HK-2 (cell line): ENCODE data around the gene ZBTB34.

Source experiments
- DNase-seq: peaks from one replicate; pipeline ENCODE4 v3.0.0-alpha.2; 2018; ENCODE audit not compliant: unreplicated experiment

The ZBTB34 gene

GRCh38 chr9:126842977-126843799 lies 17.3 kb upstream of the ZBTB34 start:
- no peak for DNase-seq

- peak; percentile 47 for DNase-seq
These were observed 16.4 kb upstream of the ZBTB34 start for GRCh38 chr9:126844085-126844484.

GRCh38 chr9:126847051-126847450 lies 13.4 kb upstream of the ZBTB34 start:
- no peak for DNase-seq

- DNase-seq: no peak
These were observed 10.7 kb upstream of the ZBTB34 start for GRCh38 chr9:126849591-126850225.

GRCh38 chr9:126851286-126851880 lies 9.1 kb upstream of the ZBTB34 start:
- no peak for DNase-seq

- DNase-seq: no peak
These were observed 8.3 kb upstream of the ZBTB34 start for GRCh38 chr9:126852086-126852688.

GRCh38 chr9:126853667-126854066 lies 6.8 kb upstream of the ZBTB34 start:
- DNase-seq: no peak

GRCh38 chr9:126854734-126855133 lies 5.7 kb upstream of the ZBTB34 start:
- DNase-seq: no peak

GRCh38 chr9:126856326-126856877 lies 4.0 kb upstream of the ZBTB34 start:
- DNase-seq: no peak

- no peak for DNase-seq
These were observed 3.0 kb upstream of the ZBTB34 start for GRCh38 chr9:126857261-126857960.

- no peak for DNase-seq
These were observed 1.3 kb upstream of the ZBTB34 start for GRCh38 chr9:126859111-126859510.

- peak; percentile 47 for DNase-seq
These were observed 473 bp downstream of the ZBTB34 start for GRCh38 chr9:126860757-126861466.

GRCh38 chr9:126861707-126862103 lies 1.3 kb downstream of the ZBTB34 start:
- DNase-seq: no peak

GRCh38 chr9:126862104-126862761 lies 1.8 kb downstream of the ZBTB34 start:
- DNase-seq: no peak

GRCh38 chr9:126864771-126865170 lies 4.3 kb downstream of the ZBTB34 start:
- no peak for DNase-seq

GRCh38 chr9:126869368-126869767 lies 8.9 kb downstream of the ZBTB34 start:
- DNase-seq: no peak

- DNase-seq: no peak
These were observed 12.1 kb downstream of the ZBTB34 start for GRCh38 chr9:126872516-126872915.

GRCh38 chr9:126874546-126875314 lies 14.3 kb downstream of the ZBTB34 start:
- no peak for DNase-seq

- DNase-seq: no peak
These were observed 15.5 kb downstream of the ZBTB34 start for GRCh38 chr9:126875756-126876510.
